Hepatocyte (in vitro differentiated cells): Measurements from ENCODE around the gene RSU1. TPM values are rescaled to one million over a fixed set of nuclear protein-coding genes. Genes with fewer than 3 reads are reported as not detected.

ENCODE experiments used
- DNase-seq: peaks from one replicate; pipeline ENCODE4 v3.0.0-alpha.2; 2016; ENCODE audit warnings: low spot score
- H2AFZ ChIP-seq: fragments of 200-600 bp; sonication (generic); 2 replicates; pipeline ENCODE4 v1.6.0; 2016; ENCODE audit warnings: antibody characterized with exemption, mild to moderate bottlenecking
- H3K27ac ChIP-seq: fragments of 200-600 bp; sonication (generic); 2 replicates; pipeline ENCODE4 v1.5.1; 2016; ENCODE audit warnings: mild to moderate bottlenecking
- H3K27me3 ChIP-seq: fragments of 200-600 bp; sonication (generic); 2 replicates; pipeline ENCODE4 v1.6.1; 2016
- H3K36me3 ChIP-seq: fragments of 200-600 bp; sonication (generic); replicated peaks from 2 replicates; pipeline ENCODE4 v1.5.1; 2016; ENCODE audit warnings: low read depth; ENCODE audit not compliant: insufficient read depth
- H3K4me1 ChIP-seq: fragments of 200-600 bp; sonication (generic); 2 replicates; pipeline ENCODE4 v1.5.1; 2016; ENCODE audit warnings: mild to moderate bottlenecking, moderate library complexity; ENCODE audit not compliant: insufficient read depth
- H3K4me2 ChIP-seq: fragments of 200-600 bp; sonication (generic); 2 replicates; pipeline ENCODE4 v1.6.0; 2016
- H3K4me3 ChIP-seq: fragments of 200-600 bp; sonication (generic); 2 replicates; pipeline ENCODE4 v1.5.1; 2016; ENCODE audit warnings: mild to moderate bottlenecking
- H3K79me2 ChIP-seq: fragments of 200-600 bp; sonication (generic); 2 replicates; pipeline ENCODE4 v1.6.0; 2017; ENCODE audit warnings: mild to moderate bottlenecking
- H3K9me2 ChIP-seq: fragments of 200-600 bp; sonication (generic); replicated peaks from 2 replicates; pipeline ENCODE4 v1.6.0; 2017; ENCODE audit warnings: mild to moderate bottlenecking; ENCODE audit not compliant: insufficient read depth
- H3K9me3 ChIP-seq: fragments of 200-600 bp; sonication (generic); 2 replicates; pipeline ENCODE4 v1.5.1; 2016; ENCODE audit warnings: low read depth, mild to moderate bottlenecking
- H4K20me1 ChIP-seq: fragments of 200-600 bp; sonication (generic); 2 replicates; pipeline ENCODE4 v1.6.0; 2016; ENCODE audit warnings: mild to moderate bottlenecking; ENCODE audit not compliant: insufficient read depth, poor library complexity, severe bottlenecking
- EZH2 ChIP-seq: fragments of 200-600 bp; sonication (generic); IDR thresholded peaks from 2 replicates; pipeline ENCODE4 v1.6.1; 2016; ENCODE audit warnings: antibody characterized with exemption, mild to moderate bottlenecking, borderline replicate concordance
- EZH2phosphoT487 ChIP-seq: fragments of 200-600 bp; sonication (generic); IDR thresholded peaks from one replicate; pipeline ENCODE4 v1.6.1; 2018; ENCODE audit warnings: antibody characterized with exemption, mild to moderate bottlenecking, low read depth, moderate library complexity; ENCODE audit not compliant: unreplicated experiment, severe bottlenecking
- WGBS: methylation state at CpG from one replicate; pipeline ENCODE4 v1.1.6; 2016; ENCODE audit warnings: low lambda C conversion rate; ENCODE audit errors: missing lambda C conversion rate; 5-methylcytosine and 5-hydroxymethylcytosine counted together
- polyA plus RNA-seq: library from polyadenylated mRNA; unstranded; fragments of >200 nt; fragmentation: Nextera tagmentation; extraction: Ambion mirVana; gene quantifications from 2 replicates; pipeline ENCODE4 v1.2.1, GENCODE V29; 2016
- small RNA-seq: library from RNA; depleted of rRNA; stranded (forward); fragments of <200 nt; gene quantifications from one replicate; pipeline ENCODE3, GENCODE V24; 2014
- total RNA-seq: library from RNA; depleted of rRNA; stranded (reverse); fragments of >200 nt; gene quantifications from 2 replicates; pipeline ENCODE4 v1.2.3, GENCODE V29; 2014

RSU1 gene
- total and polyA plus RNA-seq, 2 experiments from 2014 or later = 37.0 to 52.3 TPM

- no peaks in the 10 kb centered on the region for H3K9me3 ChIP-seq
- WGBS = 78% methylated on average over 3 of the region's 3 CpGs
- no peaks in the 10 kb centered on the region for H4K20me1 ChIP-seq
- no peak overlapping the region for H3K4me3 ChIP-seq
- no peak for TF ChIP-seq EZH2
- TF ChIP-seq EZH2phosphoT487 = no peak
- H3K27ac ChIP-seq = no peak overlapping the region
- H3K4me2 ChIP-seq = no peak overlapping the region
- H3K36me3 ChIP-seq = no peaks in the 10 kb centered on the region
- H3K27me3 ChIP-seq = no peaks in the 10 kb centered on the region
- no peak for DNase-seq
- no peaks in the 10 kb centered on the region for H3K4me1 ChIP-seq
- no peaks in the 10 kb centered on the region for H3K9me2 ChIP-seq
- no peak overlapping the region for H2AFZ ChIP-seq
- no peaks in the 10 kb centered on the region for H3K79me2 ChIP-seq
Observed at GRCh38 chr10:16544099-16544498, 273.1 kb downstream of the RSU1 start.

Small RNA genes lying within 50 kb of the gene (small RNA-seq; reads per million reads assigned to genes)
- gene RF02271 = not detected
